GM12892 (cell line): Measurements from ENCODE around the gene ETNPPL.

Source experiments
- POLR2A ChIP-seq: IDR thresholded peaks from 2 replicates; pipeline ENCODE4 v1.6.1; 2011; ENCODE audit warnings: low read depth, low read length, control low read depth
- POLR2AphosphoS5 ChIP-seq: IDR thresholded peaks from 2 replicates; pipeline ENCODE4 v1.6.1; 2011; ENCODE audit warnings: low read depth, low read length, control low read depth
- TAF1 ChIP-seq: IDR thresholded peaks from 2 replicates; pipeline ENCODE4 v1.6.1; 2011; ENCODE audit warnings: low read depth, mild to moderate bottlenecking, control low read depth, low read length, borderline replicate concordance

DNA sequence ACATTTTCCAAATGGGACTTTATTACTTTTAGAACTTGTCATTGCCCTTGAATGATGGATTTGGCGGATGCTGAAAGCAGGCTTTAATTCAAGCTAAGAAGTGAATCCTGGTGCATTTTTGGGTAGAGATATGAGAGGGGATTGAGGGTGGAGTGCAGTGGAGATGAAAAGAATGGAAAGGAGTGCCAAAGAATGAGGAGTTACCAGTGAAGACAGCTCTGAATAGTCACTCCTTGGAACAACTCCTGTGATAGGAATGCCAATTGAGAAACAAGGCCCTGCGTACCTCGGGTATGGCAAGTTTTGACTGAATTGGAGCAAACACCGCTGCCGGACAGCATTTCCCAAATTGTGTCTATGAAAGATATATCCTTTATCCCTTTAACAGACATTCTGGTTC is 36.5 kb upstream of the ETNPPL start:
- TF ChIP-seq POLR2A (no peak), POLR2AphosphoS5 (no peak), TAF1 (no peak)
